Right ventricle myocardium superior (tissue), 1 donor: ENCODE data around the gene IRF5. TPM values are rescaled to one million over a fixed set of nuclear protein-coding genes. Genes with fewer than 3 reads are reported as not detected.
A peak's percentile ranks its signal among the peaks of the same experiment; 100 is the strongest.
"Not testable (repeated sequence)": the region's sequence is repeated elsewhere in the genome, so short reads cannot be mapped to it uniquely, and the experiment has no call there.

Source experiments
- ATAC-seq: fragments of 200-7000 bp; cut with Tn5 transposase; one replicate; pipeline ENCODE4 v1.9.1; 2020; ENCODE audit warnings: mild to moderate bottlenecking; ENCODE audit not compliant: poor library complexity
- DNase-seq: peaks from one replicate; pipeline ENCODE4 v3.0.0-alpha.2; 2020
- intact Hi-C: fragments of 100-400 bp; cut with DNase I; formaldehyde crosslinking; loops from one replicate; pipeline ENCODE4 v1.11.2; 2022
- total RNA-seq: library from RNA; stranded (reverse); fragmentation: NEBNext Ultra II Directional; extraction: Animal tissue kit (Norgen Biotek cat#: 25700); gene quantifications from one replicate; pipeline ENCODE4 v1.2.1, GENCODE V29; 2021
- donor health status: DM: no; HTN: yes; CAD: no; lungs with severe emphysema.

Gene IRF5
- total RNA-seq, 1 donor from 2014 or later: 1.9 TPM

DNA sequence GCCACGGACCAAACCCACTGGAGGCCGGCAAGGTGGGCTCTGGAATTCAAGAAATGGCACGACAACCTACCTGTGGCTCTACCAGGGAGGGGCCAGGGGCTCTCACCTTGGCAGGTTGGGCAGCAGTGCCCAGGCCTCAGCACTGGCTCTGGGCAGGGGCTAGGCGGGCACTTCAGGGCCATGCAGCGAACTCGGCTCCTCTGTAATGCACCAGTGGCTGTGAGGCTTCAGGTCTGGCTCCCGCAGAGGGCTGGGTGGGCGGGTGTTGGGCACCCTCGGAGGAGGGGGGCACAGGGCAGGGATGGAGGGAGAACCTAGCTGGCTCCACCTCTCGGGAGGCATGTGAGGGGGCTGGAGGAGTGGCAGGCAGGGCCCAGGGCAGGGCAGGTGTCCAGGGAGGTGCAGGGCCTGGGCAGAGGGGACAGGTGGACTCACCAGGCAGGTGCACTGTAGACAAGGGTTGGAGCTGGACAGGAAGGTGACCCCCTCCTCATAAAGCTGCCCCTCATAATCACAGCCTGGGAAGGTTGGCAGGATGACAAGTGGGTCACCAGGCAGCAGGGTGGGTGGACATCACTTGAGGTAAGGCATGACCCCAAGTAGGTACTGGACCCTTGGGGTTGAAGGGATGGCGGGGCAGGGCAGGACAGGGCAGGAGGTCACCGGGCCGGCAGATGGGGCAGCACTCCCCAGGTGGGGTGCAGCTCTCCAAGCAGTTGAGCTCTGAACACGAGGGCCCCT is 33.9 kb upstream of the IRF5 start:
- intact Hi-C loops: loop anchor here (2.0 kb wide), 1 partner anchor 187 kb away; no protein-coding TSS in a partner anchor
- no peak for DNase-seq
- ATAC-seq: no peak

GRCh38 chr7:128904381-128905197 is 33.1 kb upstream of the IRF5 start:
- peak; percentile 66 for ATAC-seq
- intact Hi-C loops: loop anchor here (2.0 kb wide), 1 partner anchor 186 kb away; no protein-coding TSS in a partner anchor
- DNase-seq: peak; percentile 30

DNA sequence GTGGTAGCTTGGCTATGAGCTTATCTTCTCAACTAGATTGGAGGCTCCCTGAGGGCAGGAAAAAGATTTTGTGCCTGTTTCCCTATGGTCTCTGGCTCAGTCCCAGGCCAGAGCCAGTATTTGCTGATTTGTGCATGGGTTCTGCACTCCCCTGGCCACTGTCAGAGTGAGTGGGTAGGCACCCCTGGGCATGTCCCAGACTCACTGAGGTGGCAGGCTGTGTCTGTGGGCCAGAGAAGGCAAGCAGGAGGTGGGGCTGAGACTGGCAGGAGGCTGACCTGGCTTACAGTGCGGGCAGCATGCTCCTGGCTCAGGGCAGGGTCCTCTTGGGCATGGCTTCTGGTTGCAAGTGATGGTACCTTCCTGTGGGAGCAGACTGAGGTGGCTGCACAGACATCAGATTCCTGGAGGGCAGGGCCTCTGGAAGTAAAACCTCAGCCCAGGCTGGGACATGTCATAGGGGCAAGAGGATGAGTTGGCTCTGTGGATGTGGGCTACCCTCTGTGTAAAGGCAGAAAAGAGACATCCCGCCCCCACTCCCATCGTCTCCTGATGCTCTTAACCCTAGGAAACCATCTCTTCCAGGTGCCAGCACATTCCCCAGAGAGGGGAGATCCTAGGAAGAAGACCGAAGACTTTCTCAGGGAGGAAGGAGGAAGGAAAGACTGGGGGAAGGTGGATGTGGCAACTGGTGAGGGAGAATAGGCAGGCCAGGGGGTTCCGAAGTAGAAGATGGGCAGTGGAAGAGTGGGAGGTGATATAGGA is 31.5 kb upstream of the IRF5 start:
- DNase-seq (no peak), ATAC-seq (no peak)
- intact Hi-C loops: no loop called here

DNA sequence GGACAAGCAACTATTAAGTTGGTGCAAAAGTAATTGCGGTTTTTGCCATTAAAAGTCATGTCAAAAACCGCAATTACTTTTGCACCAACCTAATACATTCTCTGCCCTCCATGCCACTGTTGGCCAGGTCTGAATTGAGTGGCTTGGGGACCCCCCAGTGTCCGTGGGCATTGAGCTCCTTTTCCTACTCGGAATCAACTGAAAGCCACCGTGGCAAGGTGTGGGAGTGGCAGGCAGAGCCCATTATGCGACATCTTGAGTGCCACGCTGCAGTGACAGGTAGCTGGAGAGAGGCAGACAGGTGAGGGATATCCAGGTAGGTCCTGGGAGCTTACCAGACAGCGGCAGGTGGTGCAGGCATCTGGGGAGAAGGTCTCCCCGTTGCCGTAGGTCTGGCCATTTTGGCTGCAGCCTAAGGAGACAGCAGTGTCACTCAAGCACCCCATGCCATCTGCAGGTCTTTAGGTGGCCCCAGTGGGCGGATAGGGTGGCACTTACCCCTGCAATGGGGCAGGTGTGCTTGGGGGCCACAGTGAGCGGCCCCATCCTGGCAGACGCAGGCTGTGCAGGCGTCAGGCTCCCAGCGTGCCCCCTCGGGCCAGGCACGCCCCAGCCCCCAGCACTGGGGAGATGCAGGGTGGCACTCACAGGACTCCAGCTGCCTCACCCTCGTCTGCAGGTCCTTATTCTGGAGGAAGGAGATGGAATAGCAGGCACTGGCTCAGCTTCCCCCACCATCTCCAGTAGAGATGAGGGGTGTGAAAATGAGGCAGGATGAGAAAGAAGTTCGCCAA is 30.8 kb upstream of the IRF5 start:
- ATAC-seq (no peak), DNase-seq (peak; percentile 6)
- intact Hi-C loops: no loop called here

DNA sequence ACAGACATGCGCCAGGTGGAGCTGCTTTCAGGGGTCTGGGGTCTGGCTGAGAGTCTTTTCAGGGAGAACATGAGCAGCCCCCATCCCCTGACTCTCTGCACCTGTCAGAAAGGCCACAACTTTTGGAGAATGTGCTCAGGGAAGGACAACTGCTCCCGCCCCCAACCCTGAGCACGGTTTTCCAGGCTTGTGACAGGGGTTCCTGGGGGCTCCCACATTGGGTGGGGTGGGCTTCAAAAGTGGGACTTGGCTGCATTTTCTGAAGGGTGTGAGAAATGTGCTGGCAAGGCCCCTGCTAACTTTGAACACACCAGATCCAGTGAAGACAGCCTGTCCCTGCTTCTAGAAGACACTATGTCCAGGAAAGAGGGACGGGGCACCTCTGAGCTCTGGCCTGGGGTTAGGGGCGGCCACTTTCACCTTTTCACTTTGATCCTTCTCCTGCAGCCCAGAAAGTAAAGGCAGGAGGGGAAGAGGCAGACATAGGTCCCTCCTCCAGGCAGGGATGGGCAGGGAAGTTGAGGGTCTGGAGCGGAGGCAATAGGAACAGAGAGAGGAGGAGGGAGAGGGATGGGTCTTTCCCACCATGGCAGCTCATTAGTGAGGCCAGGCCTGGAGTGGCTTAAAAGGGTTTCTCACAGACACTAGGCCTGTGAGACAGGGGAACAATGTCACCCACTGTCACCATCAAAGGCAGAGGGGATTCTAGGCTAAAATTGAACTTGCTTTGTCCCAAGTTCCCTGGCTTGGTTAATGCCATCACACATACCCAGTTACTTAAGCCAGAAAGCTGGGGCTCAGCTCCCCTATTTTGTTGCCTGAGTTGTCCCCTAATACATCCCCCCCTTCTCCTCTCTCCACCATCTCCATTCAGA is 28.7 kb upstream of the IRF5 start:
- peak; percentile 24 for DNase-seq
- no peak for ATAC-seq
- intact Hi-C loops: no loop called here

GRCh38 chr7:128909625-128910568 is 27.8 kb upstream of the IRF5 start:
- ATAC-seq (no peak), DNase-seq (peak; percentile 45)
- intact Hi-C loops: no loop called here

GRCh38 chr7:128910569-128910945 is 27.2 kb upstream of the IRF5 start, which contains the start of gene KCP:
KCP (minus strand) TSS chr7:128910709; CDS start chr7:128910676, 33 bp downstream.
- intact Hi-C loops: no loop called here
- DNase-seq (peak; percentile 43), ATAC-seq (no peak)

DNA sequence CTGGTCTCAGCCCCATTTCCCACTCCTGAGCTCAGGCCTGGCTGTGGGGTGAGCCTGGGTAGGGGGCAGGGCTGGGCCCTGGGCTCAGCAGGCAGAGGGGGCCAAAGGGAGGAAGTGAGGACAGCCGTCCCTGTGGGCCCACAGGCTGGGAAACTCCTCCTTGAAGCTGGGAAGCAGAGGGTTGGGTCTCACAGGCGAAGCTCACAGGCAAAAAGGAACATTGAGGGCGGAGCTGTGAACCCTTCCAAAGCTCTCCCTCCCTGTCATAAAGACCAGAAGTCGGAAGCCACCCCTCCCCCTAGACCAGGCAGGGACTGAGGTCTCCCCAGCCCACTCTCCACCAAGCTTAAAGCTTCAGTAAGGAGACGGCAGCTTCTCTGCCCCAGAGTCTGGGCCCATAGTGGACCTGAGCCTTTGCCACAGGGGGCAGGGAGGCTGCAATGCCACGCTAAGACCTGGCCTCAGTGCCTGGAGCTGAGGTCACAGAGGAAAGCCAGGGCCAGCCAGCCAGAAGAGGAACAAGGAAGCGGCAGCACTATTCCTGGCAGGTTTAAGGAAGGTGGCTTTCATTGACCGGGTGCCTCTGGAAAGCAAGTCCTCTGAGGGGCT is 26.2 kb upstream of the IRF5 start:
- ATAC-seq: peak; percentile 51
- intact Hi-C loops: no loop called here
- peak; percentile 59 for DNase-seq

GRCh38 chr7:128912281-128912680 is 25.4 kb upstream of the IRF5 start:
- no peak for ATAC-seq
- intact Hi-C loops: no loop called here
- peak; percentile 23 for DNase-seq

GRCh38 chr7:128912709-128913495 is 24.8 kb upstream of the IRF5 start:
- intact Hi-C loops, ATAC-seq, DNase-seq: not testable (repeated sequence)

GRCh38 chr7:128913870-128914565 is 23.7 kb upstream of the IRF5 start:
- ATAC-seq (no peak), DNase-seq (peak; percentile 19)
- intact Hi-C loops: no loop called here

DNA sequence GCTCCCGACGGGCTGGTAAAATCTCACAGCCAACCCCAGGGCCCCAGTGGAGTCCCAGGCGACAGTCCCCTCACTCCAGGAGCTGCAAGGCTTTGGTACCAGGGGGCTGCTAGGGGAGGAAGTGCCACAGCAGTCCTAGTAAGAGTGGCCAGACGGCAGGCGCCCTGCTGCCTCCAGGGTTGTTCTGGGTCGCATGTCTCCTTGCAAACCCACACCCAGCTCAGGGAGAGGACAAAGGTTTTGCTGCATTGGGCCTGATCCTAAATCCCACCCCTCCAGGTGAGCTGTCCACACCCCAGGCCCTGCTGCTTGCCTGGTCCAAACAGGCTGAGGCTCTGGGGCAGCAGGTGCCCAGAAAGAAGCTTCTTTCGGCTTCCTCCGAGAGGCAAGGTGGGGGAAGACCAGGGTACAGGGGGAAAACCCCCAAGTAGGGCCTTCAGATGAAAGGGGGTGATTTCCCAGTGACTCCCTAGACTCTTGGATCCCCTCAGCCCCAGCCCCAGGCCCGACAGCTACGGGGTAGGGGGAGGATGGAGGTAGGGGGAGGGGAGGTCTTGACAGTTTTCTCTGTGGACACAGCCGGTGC is 23.1 kb upstream of the IRF5 start:
- intact Hi-C loops: no loop called here
- ATAC-seq (no peak), DNase-seq (peak; percentile 34)

- intact Hi-C loops: no loop called here
- DNase-seq (no peak), ATAC-seq (no peak)
Observed at GRCh38 chr7:128915271-128915819, 22.4 kb upstream of the IRF5 start.
